Fibroblast of skin of abdomen (primary cell): ENCODE results near the gene FMOD. TPM values are rescaled to one million over a fixed set of nuclear protein-coding genes. Genes with fewer than 3 reads are reported as not detected.

Experiments used
- DNase-seq: peaks from one replicate; pipeline ENCODE4 v3.0.0-alpha.2; 2013
- polyA plus RNA-seq, 2 experiments: library from polyadenylated mRNA; unstranded; fragments of 120-200 nt; gene quantifications; one replicate each; pipeline ENCODE4 v1.2.1, GENCODE V29; 2013; ENCODE audit not compliant: insufficient read length in 2 of 2

The FMOD gene
- 9.1 TPM for polyA plus RNA-seq (2013, experiment 1 of 2; ENCODE audit: insufficient read length)
- 9.0 TPM for polyA plus RNA-seq (2013, experiment 2 of 2; ENCODE audit: insufficient read length)

GRCh38 chr1:203351037-203351625, at the start of gene FMOD:
Gene FMOD, minus strand, starts transcription at chr1:203351122. Its CDS starts 2,852 bp downstream, at chr1:203348270.
- DNase-seq, result peak; percentile 46

- DNase-seq, result no peak
Observed at GRCh38 chr1:203396595-203397194, 45.8 kb upstream of the FMOD start.

DNA sequence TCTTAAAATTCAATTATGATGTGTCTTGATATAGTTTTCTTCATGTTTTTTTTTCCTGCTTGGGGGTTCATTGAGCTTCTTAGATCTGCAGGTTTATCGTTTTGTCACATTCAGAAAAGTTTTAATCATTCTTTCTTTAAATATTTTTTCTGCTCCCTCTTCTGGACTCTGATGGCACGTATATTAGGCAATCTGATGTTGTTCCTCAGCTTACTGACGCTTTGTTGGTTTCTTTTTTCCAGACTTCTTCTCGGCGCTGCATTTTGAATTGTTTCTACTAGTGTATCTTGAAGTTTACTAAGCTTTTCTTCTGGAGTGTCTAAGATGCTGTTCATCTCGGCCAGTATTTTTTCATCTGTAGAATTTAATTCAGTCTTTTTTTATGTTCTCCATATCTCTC, 44.8 kb upstream of the FMOD start:
- no peak for DNase-seq

DNA sequence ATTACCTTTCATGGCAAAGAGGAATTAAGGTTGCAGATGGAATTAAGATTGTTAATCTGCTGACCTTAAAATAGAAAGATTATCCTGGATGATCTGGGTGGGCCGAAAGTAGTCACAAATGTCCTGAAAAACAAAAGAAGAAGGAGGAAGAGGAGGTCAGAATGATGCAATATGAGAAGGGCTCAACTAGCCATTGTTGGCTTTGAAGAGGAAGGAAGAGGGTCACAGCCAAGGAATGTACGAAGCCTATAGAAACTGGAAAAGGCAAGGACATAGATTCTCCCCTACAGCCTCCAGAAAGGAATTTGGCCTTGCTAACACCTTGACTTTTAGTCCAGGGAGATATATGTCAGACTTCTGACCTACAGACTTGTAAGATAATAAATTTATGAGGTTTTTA, 39.4 kb upstream of the FMOD start:
- DNase-seq, result no peak

GRCh38 chr1:203388683-203389082, 37.8 kb upstream of the FMOD start:
- no peak for DNase-seq

- no peak for DNase-seq
Observed at GRCh38 chr1:203382026-203382425, 31.1 kb upstream of the FMOD start.

GRCh38 chr1:203381151-203381751, 30.3 kb upstream of the FMOD start:
- no peak for DNase-seq

GRCh38 chr1:203380420-203381150, 29.7 kb upstream of the FMOD start:
- no peak for DNase-seq

- no peak for DNase-seq
Observed at GRCh38 chr1:203379825-203380224, 28.9 kb upstream of the FMOD start.

DNA sequence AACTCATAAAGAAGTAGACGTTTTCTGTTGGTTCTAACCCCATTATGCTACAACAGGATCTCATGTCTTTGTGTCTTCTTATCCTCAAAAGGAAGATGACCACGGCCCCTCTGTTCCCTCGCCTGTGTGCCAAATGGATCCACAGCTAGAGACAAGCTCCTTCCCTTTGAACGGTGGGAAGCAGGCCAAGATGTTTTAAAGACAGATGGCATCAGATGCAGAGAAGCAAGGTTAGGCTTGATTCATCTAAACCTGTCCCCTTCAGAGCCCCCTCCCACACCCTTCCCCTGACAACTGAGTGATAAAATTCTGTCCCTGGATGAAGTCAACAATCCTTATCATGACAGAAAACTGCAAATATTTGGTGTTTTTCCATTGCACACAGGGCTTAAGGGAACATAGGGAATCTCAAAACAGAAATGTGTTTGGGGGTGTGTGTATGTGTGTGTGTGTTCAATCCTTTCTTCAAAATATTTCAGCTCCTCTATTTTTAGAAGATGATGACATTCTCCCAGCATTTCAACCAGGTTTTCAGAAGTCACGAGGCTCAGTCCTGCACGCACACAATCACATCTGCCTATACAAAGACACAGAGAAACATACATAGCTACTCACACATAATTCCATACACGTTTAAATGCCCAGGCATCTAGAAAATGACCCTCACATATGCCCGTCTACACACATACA, 27.8 kb upstream of the FMOD start:
- peak; percentile 69 for DNase-seq

DNA sequence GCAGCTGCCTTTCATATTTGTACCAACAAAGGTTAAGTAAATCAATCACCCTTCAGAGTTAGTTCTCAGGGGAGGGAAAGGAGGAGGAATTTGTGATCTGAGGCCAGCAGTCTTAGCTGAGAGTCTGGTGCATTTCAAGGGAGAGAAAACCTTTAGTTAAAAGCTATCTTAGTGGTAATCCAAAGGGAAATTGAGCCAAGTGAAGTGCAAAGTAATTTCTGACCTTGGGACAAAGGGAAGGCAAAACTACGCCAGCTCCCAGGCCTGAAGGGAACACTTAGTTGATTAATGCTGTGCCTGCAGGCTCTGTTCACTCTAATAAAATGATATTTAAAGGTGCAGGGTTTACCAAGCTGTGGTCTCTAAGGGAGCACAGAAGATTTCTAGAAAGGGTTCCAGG, 23.1 kb upstream of the FMOD start:
- DNase-seq, result no peak

DNA sequence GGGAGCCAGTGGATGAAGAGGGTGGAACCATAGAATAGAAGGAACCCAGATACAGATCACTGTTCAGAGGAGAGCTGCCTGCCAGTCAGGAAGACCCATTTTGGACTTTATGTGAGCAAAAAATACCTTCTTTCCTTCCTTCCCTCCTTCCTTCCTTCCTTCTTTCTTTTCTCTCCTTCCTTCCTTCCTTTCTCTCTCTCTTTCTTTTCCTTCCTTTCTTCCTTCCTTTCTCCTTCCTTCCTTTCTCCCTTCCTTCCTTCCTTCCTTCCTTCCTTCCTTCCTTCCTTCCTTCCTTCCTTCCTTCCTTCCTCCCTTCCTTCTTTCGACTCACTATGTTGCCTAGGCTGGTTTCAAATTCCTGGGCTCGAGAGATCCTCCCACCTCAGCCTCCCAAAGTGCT, 22.1 kb upstream of the FMOD start:
- no peak for DNase-seq

DNA sequence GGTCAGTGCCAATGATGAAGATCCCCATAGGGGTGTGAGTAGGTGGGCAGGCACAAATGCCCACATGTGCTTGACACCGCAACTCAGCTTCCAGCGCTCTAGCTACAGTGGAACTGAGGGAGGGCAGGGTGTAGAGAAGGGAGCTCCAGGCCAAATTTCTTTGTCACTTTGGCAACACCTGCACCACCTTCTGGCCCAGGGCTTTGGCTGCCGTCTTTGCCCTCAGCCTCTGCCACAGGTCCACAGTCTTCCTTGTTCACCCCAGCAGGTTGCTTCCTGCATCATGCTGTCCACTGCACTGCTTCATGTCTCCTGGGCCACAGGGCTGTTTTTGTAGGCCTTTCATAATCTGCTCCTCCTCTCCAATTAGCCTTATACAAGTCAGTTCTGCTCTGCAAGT, 20.4 kb upstream of the FMOD start:
- DNase-seq, result no peak

DNA sequence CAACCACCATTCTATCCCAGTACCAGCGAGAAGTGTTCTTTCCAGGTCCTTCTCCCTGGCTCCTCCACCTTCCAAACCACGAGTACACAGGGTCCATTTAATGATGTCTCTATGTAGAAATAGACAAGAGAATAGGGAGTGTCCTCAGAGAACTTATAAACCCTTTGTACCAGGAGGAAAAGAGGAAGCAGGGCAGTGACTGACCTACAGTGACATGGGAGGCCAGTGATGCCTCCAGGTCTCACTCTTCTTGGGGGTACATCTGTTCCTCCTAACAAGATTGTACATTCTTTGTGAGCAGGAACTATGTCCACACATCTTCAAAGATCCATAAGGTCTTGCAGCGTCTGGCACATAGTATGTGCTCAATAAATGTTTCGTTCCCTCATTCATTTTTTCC, 18.7 kb upstream of the FMOD start:
- DNase-seq, result no peak

GRCh38 chr1:203368624-203369451, 17.9 kb upstream of the FMOD start:
- peak; percentile 82 for DNase-seq

DNA sequence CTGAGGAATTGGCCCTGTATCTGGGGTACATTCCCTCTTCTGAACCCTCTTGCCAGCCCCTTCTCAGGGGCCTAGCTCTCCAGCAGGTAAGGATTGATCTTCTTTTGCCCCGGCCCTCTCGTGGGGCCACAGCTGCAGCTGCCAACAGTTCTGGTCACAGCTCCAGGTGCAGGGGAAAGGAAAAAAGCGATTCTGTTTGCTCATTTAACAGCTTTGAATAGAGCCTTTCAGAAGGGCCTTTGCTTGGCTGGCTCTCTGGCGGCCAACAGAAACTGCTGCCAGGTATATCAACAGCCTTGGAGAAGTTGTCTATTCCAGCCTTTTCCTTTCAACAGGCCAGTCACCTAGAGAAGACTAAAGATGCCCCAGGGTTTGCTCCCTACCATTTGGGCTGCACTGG, 16.1 kb upstream of the FMOD start:
- DNase-seq, result no peak

GRCh38 chr1:203366476-203366875, 15.6 kb upstream of the FMOD start:
- DNase-seq, result no peak

GRCh38 chr1:203364806-203365205, 13.9 kb upstream of the FMOD start:
- DNase-seq, result no peak

GRCh38 chr1:203364094-203364801, 13.3 kb upstream of the FMOD start:
- DNase-seq, result no peak

DNA sequence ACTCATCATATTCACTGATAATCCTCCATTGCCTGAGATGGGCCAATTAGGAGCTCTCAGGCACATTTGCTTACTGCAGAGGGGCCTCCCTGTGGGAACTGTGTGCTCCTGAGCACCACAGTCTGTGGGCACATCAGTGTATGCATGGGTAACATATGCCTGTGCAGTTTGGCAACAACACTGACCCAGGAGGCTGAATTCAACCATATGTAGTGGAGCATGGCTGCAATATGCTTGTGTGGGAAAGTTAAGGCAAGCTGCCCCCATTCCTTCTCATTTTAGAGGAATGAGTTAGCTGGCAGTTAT, 11.8 kb upstream of the FMOD start:
- DNase-seq, result no peak

- peak; percentile 36 for DNase-seq
Observed at GRCh38 chr1:203361945-203362719, 11.2 kb upstream of the FMOD start.
